Lung (tissue), 5 donors: ENCODE results near the gene BTNL2. TPM values are rescaled to one million over a fixed set of nuclear protein-coding genes. Genes with fewer than 3 reads are reported as not detected.

Experiments
- polyA plus RNA-seq, 2 donors: library from polyadenylated mRNA; stranded (reverse); fragments of 200-250 nt; gene quantifications; one replicate each; pipeline ENCODE4 v1.2.1, GENCODE V29; 2013
- small RNA-seq: library from RNA; depleted of rRNA; stranded (forward); fragments of <200 nt; gene quantifications from one replicate; pipeline ENCODE3, GENCODE V24; 2014; ENCODE audit warnings: low replicate concordance
- total RNA-seq, 2 donors: library from RNA; depleted of rRNA in 1 of 2; stranded (reverse); fragments of >200 nt in 1 of 2; gene quantifications; one replicate each; pipeline ENCODE4 v1.2.1, GENCODE V29; 2014 to 2021
- donor health status: Bipolar disorder and iron deficiency.
- donor health status: healthy.
- donor health status: DM: yes; HTN: yes; CAD: no.

The BTNL2 gene
- total and polyA plus RNA-seq, 4 donors = not detected

Small RNAs within 50 kb of the gene (small RNA-seq; reads per million reads assigned to genes)
- not detected for gene RNU6-603P

Other genes starting within 250 kb of the BTNL2 start
- gene EGFL8, start 242.6 kb downstream of the BTNL2 start, total RNA-seq = 10 to 100 TPM in 1 of 2 donors, 1 to 10 TPM in 1; 9.6 to 10.5 TPM
- 10 to 100 TPM in 1 of 2 donors, 1 to 10 TPM in 1; 3.8 to 10.9 TPM for gene EGFL8, start 242.6 kb downstream of the BTNL2 start, polyA plus RNA-seq
- 10 to 100 TPM; 24.7 to 52.6 TPM for gene AGPAT1, start 231.1 kb downstream of the BTNL2 start, total RNA-seq
- 10 to 100 TPM; 32.1 to 48.9 TPM for gene AGPAT1, start 231.1 kb downstream of the BTNL2 start, polyA plus RNA-seq
- gene RNF5, start 228.8 kb downstream of the BTNL2 start, total RNA-seq = 10 to 100 TPM; 45.2 to 66.7 TPM
- 10 to 100 TPM; 56.3 to 94.4 TPM for gene RNF5, start 228.8 kb downstream of the BTNL2 start, polyA plus RNA-seq
- gene AGER, start 222.9 kb downstream of the BTNL2 start, total RNA-seq = 100 to 1,000 TPM; 178 to 342 TPM
- gene AGER, start 222.9 kb downstream of the BTNL2 start, polyA plus RNA-seq = 1,000 to 10,000 TPM in 1 of 2 donors, 100 to 1,000 TPM in 1; 352 to 1,487 TPM
- gene PBX2, start 217.0 kb downstream of the BTNL2 start, total RNA-seq = 100 to 1,000 TPM in 1 of 2 donors, 10 to 100 TPM in 1; 86.7 to 128 TPM
- gene PBX2, start 217.0 kb downstream of the BTNL2 start, polyA plus RNA-seq = 10 to 100 TPM; 56.0 to 85.2 TPM
- gene GPSM3, start 214.5 kb downstream of the BTNL2 start, total RNA-seq = 10 to 100 TPM in 1 of 2 donors, 1 to 10 TPM in 1; 8.1 to 54.0 TPM
- 100 to 1,000 TPM in 1 of 2 donors, 10 to 100 TPM in 1; 40.7 to 145 TPM for gene GPSM3, start 214.5 kb downstream of the BTNL2 start, polyA plus RNA-seq
- gene NOTCH4, start 183.1 kb downstream of the BTNL2 start, total RNA-seq = 10 to 100 TPM; 43.0 to 43.3 TPM
- gene NOTCH4, start 183.1 kb downstream of the BTNL2 start, polyA plus RNA-seq = 10 to 100 TPM; 38.8 to 54.6 TPM
- gene TSBP1, start 35.3 kb downstream of the BTNL2 start, total RNA-seq = not detected
- not detected for gene TSBP1, start 35.3 kb downstream of the BTNL2 start, polyA plus RNA-seq
- 100 to 1,000 TPM; 421 to 991 TPM for gene HLA-DRA, start 32.7 kb upstream of the BTNL2 start, total RNA-seq
- gene HLA-DRA, start 32.7 kb upstream of the BTNL2 start, polyA plus RNA-seq = 1,000 to 10,000 TPM in 1 of 2 donors, 100 to 1,000 TPM in 1; 760 to 1,160 TPM
- gene HLA-DRB5, start 123.1 kb upstream of the BTNL2 start, total RNA-seq = 1 to 10 TPM; 1.1 to 6.4 TPM
- gene HLA-DRB5, start 123.1 kb upstream of the BTNL2 start, polyA plus RNA-seq = 10 to 100 TPM in 1 of 2 donors, 1 to 10 TPM in 1; 1.6 to 18.2 TPM
- gene HLA-DRB1, start 182.7 kb upstream of the BTNL2 start, total RNA-seq = 100 to 1,000 TPM in 1 of 2 donors, 10 to 100 TPM in 1; 87.1 to 471 TPM
- gene HLA-DRB1, start 182.7 kb upstream of the BTNL2 start, polyA plus RNA-seq = 100 to 1,000 TPM; 360 to 479 TPM
- gene HLA-DQA1, start 230.2 kb upstream of the BTNL2 start, total RNA-seq = 100 to 1,000 TPM in 1 of 2 donors, 1 to 10 TPM in 1; 6.0 to 135 TPM
- gene HLA-DQA1, start 230.2 kb upstream of the BTNL2 start, polyA plus RNA-seq = 100 to 1,000 TPM; 113 to 199 TPM